ENCODE measurements around the gene NDUFA8. TPM values are rescaled to one million over a fixed set of nuclear protein-coding genes. Genes with fewer than 3 reads are reported as not detected.

Gene NDUFA8
- 144 and 168 TPM in 2 replicates for total RNA-seq (2014; rRNA removed; shearing (Covaris generic))

DNA sequence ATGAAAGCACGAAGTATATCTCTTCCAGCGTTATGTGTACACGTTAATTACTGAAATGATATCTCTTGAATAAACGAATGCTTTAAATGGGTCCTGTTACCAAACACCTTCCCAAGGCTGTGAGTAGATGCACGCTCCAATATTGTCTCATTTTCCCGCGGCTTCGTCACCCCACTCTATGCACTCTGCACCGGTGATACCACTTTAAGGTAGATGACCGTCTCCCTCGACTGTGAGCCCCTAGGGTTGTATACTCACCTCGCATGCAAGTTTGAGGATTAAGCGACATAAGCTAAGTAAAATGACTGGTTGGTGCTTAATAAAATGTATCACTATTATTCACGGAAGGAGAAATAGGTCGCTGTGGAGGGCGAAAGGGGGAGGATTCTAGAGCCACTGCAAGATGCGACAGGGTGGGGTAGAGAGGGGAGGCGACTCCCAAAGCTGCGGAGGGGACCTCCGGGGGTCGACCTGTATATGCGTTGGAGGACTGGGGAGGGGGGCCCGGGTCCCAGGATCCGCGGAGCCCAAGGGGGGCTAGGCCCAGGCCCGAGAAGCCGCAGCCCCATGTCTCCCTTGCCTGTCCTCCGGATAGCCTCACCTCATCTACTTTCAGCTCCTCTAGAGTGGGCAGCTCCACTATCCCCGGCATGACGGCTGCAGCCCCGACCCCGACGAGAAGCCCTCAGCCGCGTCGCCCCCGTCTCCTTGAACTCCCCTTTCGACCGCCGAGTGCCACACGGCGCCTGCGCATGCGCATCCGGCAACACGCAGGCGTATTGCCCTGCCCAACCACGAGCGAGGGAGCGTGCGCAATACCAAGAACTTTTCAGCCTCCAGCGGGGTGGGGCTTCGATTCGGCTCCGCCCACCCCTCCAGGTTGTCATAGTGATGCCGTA, at the start of gene NDUFA8, which contains the start of gene MORN5:
NDUFA8 (minus strand) TSS at position 754 of the 899 bp plus-strand sequence; CDS start at position 652, 102 bp downstream.
MORN5 (plus strand) TSS at position 883 of the 899 bp plus-strand sequence. CDS start 65 bp downstream, outside the sequence.
- peak; percentile 96 for DNase-seq (ENCODE audit: low spot score)

DNA sequence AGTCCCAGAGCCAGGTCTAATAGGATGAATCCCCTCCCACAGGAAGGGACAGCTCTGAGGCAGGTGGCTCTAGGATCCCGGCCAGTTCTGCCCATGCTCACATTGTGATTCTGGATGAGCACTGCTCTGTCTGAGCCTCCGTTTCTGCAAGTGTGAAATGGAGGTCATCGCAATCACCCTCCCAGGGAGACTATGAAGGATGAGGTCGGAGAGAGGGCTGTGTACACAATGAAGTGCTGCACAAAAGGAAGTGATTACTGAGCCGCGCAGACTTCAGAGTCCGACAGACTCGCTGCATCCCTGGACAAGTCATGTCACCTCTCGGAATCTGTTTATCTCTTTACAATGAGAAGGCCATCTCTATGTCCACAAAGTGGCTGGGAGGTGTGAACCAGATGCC, 47.5 kb upstream of the NDUFA8 start:
- DNase-seq (ENCODE audit: low spot score) = no peak

- peak; percentile 79 for DNase-seq (ENCODE audit: low spot score)
Observed at GRCh38 chr9:122206118-122207046, 46.8 kb upstream of the NDUFA8 start.

DNA sequence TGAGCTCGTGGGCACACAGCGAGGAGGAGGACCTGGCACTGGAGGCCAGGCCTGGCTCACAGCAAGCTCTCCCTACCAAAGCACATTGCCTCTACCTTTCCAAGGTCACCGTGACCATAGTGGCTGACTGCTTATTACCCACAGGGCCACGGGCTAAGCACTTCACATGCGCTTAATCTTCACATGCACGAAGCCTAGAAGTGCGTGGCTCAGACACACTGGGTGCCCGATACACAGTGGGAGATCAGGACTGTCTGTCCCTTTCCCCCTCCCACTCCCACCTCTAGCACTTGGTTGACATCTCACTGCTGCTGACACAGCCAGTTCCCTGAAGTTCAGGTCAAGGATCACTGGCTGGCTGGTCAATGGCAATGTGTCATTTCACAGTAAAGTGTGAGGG, 45.6 kb upstream of the NDUFA8 start:
- DNase-seq (ENCODE audit: low spot score) = no peak

DNA sequence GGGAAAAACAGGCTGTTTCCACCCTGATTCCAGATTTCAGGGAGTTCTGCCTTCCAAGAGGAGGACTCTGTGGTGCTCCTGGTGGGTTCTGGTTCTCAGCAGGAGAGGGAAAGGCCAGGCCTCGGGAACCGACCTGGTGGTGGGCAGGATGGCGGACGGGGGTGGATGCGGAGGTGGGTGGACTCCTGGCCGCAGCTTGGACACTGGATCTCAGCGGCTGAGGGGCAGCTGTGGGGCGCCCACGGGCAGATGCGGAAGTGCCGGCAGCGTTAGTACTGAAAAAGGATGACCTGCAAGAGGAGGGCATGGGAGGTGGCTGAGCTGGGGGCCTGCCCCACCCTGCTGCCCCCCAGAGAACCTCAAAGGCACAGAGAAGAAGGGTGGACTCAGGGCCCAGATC, 44.9 kb upstream of the NDUFA8 start:
- DNase-seq (ENCODE audit: low spot score) = no peak

DNA sequence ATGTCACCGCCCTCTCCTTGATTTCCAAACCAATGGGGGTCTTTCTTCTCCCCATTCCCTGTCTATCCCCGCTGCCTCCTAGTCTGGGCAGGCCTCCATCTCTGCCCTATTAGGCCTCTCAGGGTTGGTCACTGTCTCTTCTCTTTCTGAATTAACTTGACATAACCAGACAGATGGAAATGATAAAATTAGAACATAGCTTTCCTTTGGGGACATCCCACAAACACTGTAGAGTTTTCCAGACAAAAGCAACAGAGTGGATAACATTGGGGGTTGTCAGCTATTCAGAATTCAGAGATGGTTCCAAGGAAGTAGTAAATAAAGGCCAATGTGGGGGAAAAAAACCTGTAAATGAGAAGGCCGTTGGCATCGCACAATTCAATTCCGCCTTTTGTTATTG, 44.5 kb upstream of the NDUFA8 start:
- DNase-seq (ENCODE audit: low spot score) = no peak

GRCh38 chr9:122202111-122202510, 42.5 kb upstream of the NDUFA8 start:
- DNase-seq (ENCODE audit: low spot score) = no peak

GRCh38 chr9:122201641-122202040, 42.1 kb upstream of the NDUFA8 start:
- DNase-seq (ENCODE audit: low spot score) = peak; percentile 27

- DNase-seq (ENCODE audit: low spot score) = peak; percentile 53
Observed at GRCh38 chr9:122200960-122201595, 41.5 kb upstream of the NDUFA8 start.

- no peak for DNase-seq (ENCODE audit: low spot score)
Observed at GRCh38 chr9:122197882-122198281, 38.3 kb upstream of the NDUFA8 start.

DNA sequence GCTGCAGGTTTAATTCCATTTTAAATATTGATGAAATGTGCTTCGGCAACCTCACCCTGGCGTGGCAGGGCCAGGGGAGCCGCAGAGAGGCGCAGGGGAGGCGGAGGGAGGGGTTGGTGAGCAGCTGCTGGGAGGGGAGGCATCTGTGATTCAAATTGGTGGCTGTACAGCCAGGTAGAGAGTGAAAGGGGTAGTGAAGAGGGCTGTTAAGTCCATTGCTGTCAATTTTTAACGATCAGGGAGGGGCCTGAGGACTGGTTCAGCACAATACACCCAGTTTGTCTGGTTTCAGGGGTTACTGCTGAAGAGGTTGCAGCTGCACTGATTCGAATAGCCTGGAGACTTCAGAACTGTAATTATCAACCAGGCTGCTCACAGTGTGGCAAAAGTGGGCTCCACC, 37.8 kb upstream of the NDUFA8 start:
- no peak for DNase-seq (ENCODE audit: low spot score)

DNA sequence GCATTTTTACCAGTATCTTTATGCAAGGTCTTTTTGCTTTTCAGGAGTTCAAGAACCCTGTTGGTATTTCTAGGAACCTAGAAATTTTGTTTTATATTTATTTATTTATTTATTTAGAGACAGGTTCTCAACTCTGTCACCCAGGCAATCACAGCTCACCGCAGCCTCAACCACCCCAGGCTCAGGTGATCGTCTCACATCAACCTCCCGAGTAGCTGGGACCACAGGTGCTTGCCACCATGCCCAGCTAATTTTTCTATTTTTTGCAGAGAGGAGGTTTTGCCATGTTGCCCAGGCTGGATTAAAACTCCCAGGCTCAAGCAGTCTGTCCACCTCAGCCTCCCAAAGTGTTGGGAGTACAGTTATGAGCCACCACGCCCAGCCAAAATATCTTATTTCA, 36.3 kb upstream of the NDUFA8 start:
- DNase-seq (ENCODE audit: low spot score) = no peak

GRCh38 chr9:122193651-122194050, 34.1 kb upstream of the NDUFA8 start:
- no peak for DNase-seq (ENCODE audit: low spot score)

DNA sequence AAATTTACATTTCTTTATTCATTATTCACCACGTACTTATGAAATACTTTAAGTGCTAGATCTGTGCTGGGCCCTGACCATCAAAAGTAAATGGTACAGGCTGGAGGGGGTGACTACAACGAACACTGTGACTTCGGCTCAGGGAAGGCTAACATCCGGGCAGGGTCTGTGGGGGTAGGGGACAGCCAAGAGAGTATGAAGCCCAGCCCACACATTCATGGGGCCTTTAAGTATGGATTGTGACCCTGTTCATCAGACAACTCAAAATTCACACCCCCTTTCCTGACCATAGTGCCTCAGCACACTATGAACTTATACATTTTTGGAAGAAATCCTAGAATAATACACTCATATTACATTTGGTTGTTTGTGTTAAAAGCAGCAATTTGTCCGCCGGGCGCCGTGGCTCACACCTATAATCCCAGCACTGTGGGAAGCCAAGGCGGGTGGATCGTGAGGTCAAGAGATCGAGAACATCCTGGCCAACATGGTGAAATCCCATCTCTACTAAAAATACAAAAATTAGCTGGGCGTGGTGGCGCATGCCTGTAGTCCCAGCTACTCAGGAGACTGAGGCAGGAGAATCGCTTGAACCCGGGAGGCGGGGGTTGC, 33.4 kb upstream of the NDUFA8 start:
- DNase-seq (ENCODE audit: low spot score) = no peak

DNA sequence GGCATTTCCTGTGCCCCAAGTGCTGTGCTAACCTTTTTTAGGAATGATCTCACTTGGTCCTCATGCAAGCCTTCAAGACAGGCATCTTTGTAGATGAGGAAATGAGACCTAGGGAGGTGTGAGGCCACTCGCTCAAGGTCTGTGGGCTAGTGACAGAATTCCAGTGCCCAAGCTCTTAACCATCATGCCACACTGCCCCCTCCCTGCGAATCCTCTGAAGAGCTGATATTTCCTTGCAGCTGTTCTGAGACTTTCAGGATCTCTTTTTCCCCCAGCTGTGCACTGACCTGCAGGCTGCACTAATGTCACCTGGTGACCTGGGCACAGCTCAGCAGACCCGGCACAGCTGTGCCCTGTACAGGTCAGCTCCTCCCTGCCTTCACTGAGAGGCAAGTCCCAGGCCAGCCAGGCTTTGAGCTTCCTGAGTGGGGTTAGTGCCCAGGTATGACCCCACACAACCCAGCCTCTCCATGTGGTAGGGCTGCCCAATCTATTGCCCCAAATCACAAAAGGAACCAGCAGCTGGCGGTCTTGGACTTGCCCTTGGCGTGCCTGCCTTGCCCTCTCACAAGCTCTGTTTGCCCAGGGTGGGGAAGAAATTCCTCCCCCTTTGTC, 32.8 kb upstream of the NDUFA8 start:
- no peak for DNase-seq (ENCODE audit: low spot score)

GRCh38 chr9:122191584-122191983, 32.0 kb upstream of the NDUFA8 start:
- DNase-seq (ENCODE audit: low spot score) = no peak

DNA sequence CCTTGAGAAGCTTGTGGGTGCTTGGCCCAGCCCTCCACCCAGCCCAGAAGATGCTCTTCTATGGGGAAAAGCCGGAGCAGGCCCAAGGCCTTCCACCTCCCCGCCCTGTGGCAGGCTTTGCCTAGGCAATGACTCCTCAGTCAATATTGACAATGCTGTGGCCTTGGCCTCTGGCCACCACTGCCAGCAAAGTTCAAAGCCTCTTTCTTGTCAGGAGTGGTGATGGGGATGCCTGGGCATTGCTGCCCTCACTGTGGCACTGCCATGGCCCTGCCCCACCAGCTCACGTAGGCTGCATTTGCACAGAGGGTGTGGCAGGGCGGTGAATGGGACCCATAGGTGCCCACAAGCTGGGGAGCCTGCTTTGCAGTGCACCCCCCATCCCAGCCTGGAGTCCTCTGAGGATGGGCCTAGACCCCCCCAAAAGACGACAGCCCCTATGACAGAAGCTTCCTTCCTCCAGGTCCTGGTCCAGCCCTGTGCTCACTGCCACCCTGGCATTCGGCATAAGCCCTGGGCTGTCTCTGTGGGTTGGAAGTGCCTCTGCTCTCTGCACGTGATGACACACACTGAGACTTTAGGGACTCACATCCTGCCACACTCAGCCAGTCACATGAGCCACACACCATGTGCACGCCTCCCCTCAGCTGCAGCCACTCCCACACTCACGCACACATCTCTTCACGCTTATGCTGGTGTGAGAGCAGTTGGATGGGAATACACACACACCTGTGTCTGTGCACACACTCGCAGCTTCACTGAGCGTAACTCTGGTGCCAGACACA, 31.2 kb upstream of the NDUFA8 start:
- DNase-seq (ENCODE audit: low spot score) = no peak

- DNase-seq (ENCODE audit: low spot score) = no peak
Observed at GRCh38 chr9:122188369-122188768, 28.8 kb upstream of the NDUFA8 start.

- no peak for DNase-seq (ENCODE audit: low spot score)
Observed at GRCh38 chr9:122186777-122187470, 27.3 kb upstream of the NDUFA8 start.

GRCh38 chr9:122186301-122186700, 26.7 kb upstream of the NDUFA8 start:
- no peak for DNase-seq (ENCODE audit: low spot score)
